Endothelial cell of umbilical vein (primary cell): ENCODE data around the gene CELSR1. TPM values are rescaled to one million over a fixed set of nuclear protein-coding genes. Genes with fewer than 3 reads are reported as not detected.

ENCODE experiments used
- BruUV-seq: library from RNA; stranded (reverse); fragments of 400-500 nt; replicated peaks from 2 replicates; lab custom pipeline; 2021; lab: Mats Ljungman, UMichigan
- CTCF ChIA-PET: fragments of 300-600, 350-600 bp; sonication (Branson Sonifier 250); formaldehyde crosslinking; loops from one replicate; lab custom pipeline; 2021; ENCODE audit warnings: antibody characterized with exemption, inconsistent platforms; lab: Charles Lee
- POLR2A ChIA-PET: fragments of 300-600, 350-600 bp; sonication (Branson Sonifier 250); formaldehyde crosslinking; loops from one replicate; lab custom pipeline; 2021; ENCODE audit warnings: antibody characterized with exemption, inconsistent platforms; lab: Charles Lee
- DNase-seq: peaks from one replicate; pipeline ENCODE4 v3.0.0-alpha.2; 2011; ENCODE audit warnings: low read depth, low spot score
- FAIRE-seq: peaks from 2 replicates; lab custom pipeline; 2011; peaks lifted over from hg19 to GRCh38; lab: Jason Lieb, UNC
- H2AFZ ChIP-seq: 2 replicates; pipeline ENCODE4 v1.6.0; 2012; ENCODE audit warnings: low read depth, low read length, control low read depth, inconsistent platforms
- H3K27ac ChIP-seq: 2 replicates; pipeline ENCODE4 v1.5.1; 2011; ENCODE audit warnings: low read depth, mild to moderate bottlenecking, control low read depth, low read length, moderate library complexity; ENCODE audit not compliant: insufficient read depth
- H3K27me3 ChIP-seq, 2 experiments: 2 replicates each; pipeline versions ENCODE4 v1.6.0 to v1.6.1; 2011; ENCODE audit warnings: low read length in 2 of 2, mixed read lengths in 1 of 2; ENCODE audit not compliant: control insufficient read depth in 2 of 2, insufficient read depth in 2 of 2
- H3K36me3 ChIP-seq, 2 experiments: 2 replicates in 1 of 2; 3 replicates in 1 of 2; pipeline ENCODE4 v1.5.1; 2011; ENCODE audit warnings: low read length in 2 of 2, mild to moderate bottlenecking in 1 of 2, moderate library complexity in 1 of 2; ENCODE audit not compliant: control insufficient read depth in 2 of 2, insufficient read depth in 2 of 2; ENCODE audit errors: extremely low read depth in 1 of 2
- H3K4me1 ChIP-seq: 3 replicates; pipeline ENCODE4 v1.5.1; 2011; ENCODE audit warnings: mild to moderate bottlenecking, low read length; ENCODE audit not compliant: control insufficient read depth, insufficient read depth; ENCODE audit errors: extremely low read depth
- H3K4me2 ChIP-seq: 2 replicates; pipeline ENCODE4 v1.6.1; 2011; ENCODE audit warnings: low read length, control low read depth, mixed read lengths; ENCODE audit not compliant: insufficient read depth
- H3K4me3 ChIP-seq, 3 experiments: fragments of 200-600 bp in 1 of 3; sonication (generic), shearing (Covaris generic) in 1 of 3; replicated peaks in 1 of 3; 2 replicates each; pipeline ENCODE4 v1.5.1; 2011 to 2016; ENCODE audit warnings: control low read depth in 3 of 3, low read length in 3 of 3, mild to moderate bottlenecking in 2 of 3, inconsistent platforms in 1 of 3, low read depth in 1 of 3, moderate library complexity in 1 of 3; ENCODE audit not compliant: insufficient read depth in 1 of 3
- H3K79me2 ChIP-seq: 2 replicates; pipeline ENCODE4 v1.6.0; 2012; ENCODE audit warnings: low read length, inconsistent platforms; ENCODE audit not compliant: control insufficient read depth, insufficient read depth
- H3K9ac ChIP-seq: replicated peaks from 2 replicates; pipeline ENCODE3; 2011; ENCODE audit warnings: low read length, control low read depth; ENCODE audit not compliant: insufficient read depth; ENCODE audit errors: extremely low read depth
- H3K9me1 ChIP-seq: replicated peaks from 3 replicates; pipeline ENCODE4 v1.6.0; 2011; ENCODE audit warnings: mild to moderate bottlenecking, low read length; ENCODE audit not compliant: control insufficient read depth, insufficient read depth; ENCODE audit errors: extremely low read depth
- H3K9me3 ChIP-seq: replicated peaks from 2 replicates; pipeline ENCODE4 v1.5.1; 2012; ENCODE audit warnings: low read length, inconsistent platforms; ENCODE audit not compliant: control insufficient read depth, insufficient read depth
- H4K20me1 ChIP-seq: replicated peaks from 2 replicates; pipeline ENCODE3; 2011; ENCODE audit warnings: mild to moderate bottlenecking, low read length; ENCODE audit not compliant: control insufficient read depth, insufficient read depth; ENCODE audit errors: extremely low read depth
- EZH2 ChIP-seq: IDR thresholded peaks from 2 replicates; pipeline ENCODE4 v1.6.1; 2012; ENCODE audit warnings: borderline replicate concordance, low read depth, mild to moderate bottlenecking, moderate library complexity, low read length, inconsistent platforms; ENCODE audit not compliant: severe bottlenecking
- FOS ChIP-seq: IDR thresholded peaks from 2 replicates; pipeline ENCODE4 v1.6.1; 2011; ENCODE audit warnings: mild to moderate bottlenecking, low read length, moderate library complexity, borderline replicate concordance; ENCODE audit not compliant: insufficient read depth
- dilution Hi-C: fragments of 300-500 bp; cut with MboI; formaldehyde crosslinking; loops from one replicate; pipeline ENCODE4 v1.15.0; 2019; ENCODE audit warnings: low sequenced_read_pairs; ENCODE audit not compliant: extremely low pct_ligation_motif_present
- intact Hi-C: fragments of 100-400 bp; cut with micrococcal nuclease; formaldehyde crosslinking; loops from one replicate; pipeline ENCODE4 v1.10.0; 2022
- polyA plus RNA-seq, 4 experiments: library from polyadenylated mRNA; depleted of rRNA in 3 of 4; stranded (reverse) in 3 of 4; unstranded in 1 of 4; fragments of >200 nt; gene quantifications; 2 replicates each; pipeline versions ENCODE4 v1.2.1 to v1.2.3, GENCODE V29; 2011 to 2012; ENCODE audit warnings: missing spikeins in 1 of 4
- total RNA-seq: library from RNA; stranded (reverse); gene quantifications from 2 replicates; pipeline ENCODE4 v1.2.3, GENCODE V29; 2021
- TF ChIP-seq, protein P1 (sequence below), 2 donors: IDR thresholded peaks; 1 replicate in 1 of 2; 2 replicates in 1 of 2; pipeline ENCODE4 v1.5.1; 2011; ENCODE audit warnings: low read length in 2 of 2, mild to moderate bottlenecking in 2 of 2, moderate library complexity in 2 of 2, control low read depth in 1 of 2, inconsistent platforms in 1 of 2, low read depth in 1 of 2; ENCODE audit not compliant: insufficient read depth in 1 of 2; ENCODE audit errors: extremely low read depth in 1 of 2

The CELSR1 gene
- total and polyA plus RNA-seq, 2 donors (not counting 3 experiments of a cell fraction or from before 2014, with no cell fraction given), result 3.7 to 5.4 TPM

DNA sequence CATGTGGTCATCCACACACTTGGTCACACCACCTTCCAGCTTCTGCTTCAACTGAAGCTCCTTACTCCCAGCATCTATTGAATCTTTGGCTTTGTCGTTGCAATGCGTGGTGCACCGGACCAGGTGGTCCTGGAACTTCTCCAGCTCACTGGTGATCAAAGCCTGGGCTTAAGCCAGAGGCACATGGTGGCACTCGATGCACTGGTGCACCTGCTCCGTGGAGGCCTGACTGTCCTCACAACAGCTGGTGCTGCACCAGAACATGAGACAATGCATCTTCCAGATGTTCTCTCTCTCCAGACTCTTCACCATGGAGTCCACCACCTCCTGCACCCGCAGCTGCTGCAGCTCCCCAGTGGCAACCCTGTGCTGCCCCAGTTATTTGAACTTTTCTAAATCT is 56.0 kb downstream of the CELSR1 start:
- H3K27ac ChIP-seq, result no peak overlapping the region
- FAIRE-seq, result no peak
- H3K9ac ChIP-seq, result no peak overlapping the region
- intact Hi-C loops, result no loop called here
- no peaks in the 10 kb centered on the region for H3K36me3 ChIP-seq
- no peaks in the 10 kb centered on the region for H4K20me1 ChIP-seq
- TF ChIP-seq FOS, result no peak
- ChIA-PET POLR2A (no interaction called here), CTCF (interaction anchor here (1.7 kb wide), 1 partner anchor 114 kb away, joined by 4 read pairs; no protein-coding TSS in a partner anchor)
- no peak overlapping the region for H2AFZ ChIP-seq
- H3K9me3 ChIP-seq, result no peaks in the 10 kb centered on the region
- dilution Hi-C loops, result no loop called here
- DNase-seq, result no peak
- H3K4me3 ChIP-seq, result no peak overlapping the region
- H3K9me1 ChIP-seq, result no peaks in the 10 kb centered on the region
- peaks cover 0 to 2% of the 10 kb centered on the region in 2 experiments for H3K27me3 ChIP-seq
- BruUV-seq, result no TSS peak
- no peak overlapping the region for H3K4me2 ChIP-seq
- H3K79me2 ChIP-seq, result no peaks in the 10 kb centered on the region
- H3K4me1 ChIP-seq, result no peaks in the 10 kb centered on the region

DNA sequence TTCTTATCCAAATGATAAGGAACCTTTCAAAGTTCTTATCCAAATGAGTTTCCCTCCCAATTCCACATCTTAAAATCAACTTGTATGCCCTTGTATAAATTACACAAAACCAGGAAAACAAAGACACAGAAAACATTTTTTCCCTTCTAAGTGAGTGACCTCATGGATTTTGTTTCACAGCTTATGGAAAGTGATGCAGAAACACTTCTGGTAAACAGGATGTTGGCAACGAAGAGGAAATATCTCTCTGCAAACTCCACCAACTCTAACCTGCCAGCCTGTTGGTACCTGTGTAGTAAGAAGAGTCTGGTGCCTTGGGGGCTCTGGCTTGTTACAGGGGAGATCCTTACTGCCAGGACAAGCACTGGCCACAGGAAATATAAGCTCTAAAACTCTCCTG is 57.0 kb downstream of the CELSR1 start:
- no peaks in the 10 kb centered on the region for H3K4me1 ChIP-seq
- ChIA-PET CTCF (interaction anchor here (1.3 kb wide), 1 partner anchor 9 kb away, joined by 4 read pairs; no protein-coding TSS in a partner anchor), POLR2A (no interaction called here)
- no peaks in the 10 kb centered on the region for H3K9me3 ChIP-seq
- no peak overlapping the region for H3K4me3 ChIP-seq
- no peaks in the 10 kb centered on the region for H3K36me3 ChIP-seq
- no peak overlapping the region for H2AFZ ChIP-seq
- TF ChIP-seq, protein P1, sequence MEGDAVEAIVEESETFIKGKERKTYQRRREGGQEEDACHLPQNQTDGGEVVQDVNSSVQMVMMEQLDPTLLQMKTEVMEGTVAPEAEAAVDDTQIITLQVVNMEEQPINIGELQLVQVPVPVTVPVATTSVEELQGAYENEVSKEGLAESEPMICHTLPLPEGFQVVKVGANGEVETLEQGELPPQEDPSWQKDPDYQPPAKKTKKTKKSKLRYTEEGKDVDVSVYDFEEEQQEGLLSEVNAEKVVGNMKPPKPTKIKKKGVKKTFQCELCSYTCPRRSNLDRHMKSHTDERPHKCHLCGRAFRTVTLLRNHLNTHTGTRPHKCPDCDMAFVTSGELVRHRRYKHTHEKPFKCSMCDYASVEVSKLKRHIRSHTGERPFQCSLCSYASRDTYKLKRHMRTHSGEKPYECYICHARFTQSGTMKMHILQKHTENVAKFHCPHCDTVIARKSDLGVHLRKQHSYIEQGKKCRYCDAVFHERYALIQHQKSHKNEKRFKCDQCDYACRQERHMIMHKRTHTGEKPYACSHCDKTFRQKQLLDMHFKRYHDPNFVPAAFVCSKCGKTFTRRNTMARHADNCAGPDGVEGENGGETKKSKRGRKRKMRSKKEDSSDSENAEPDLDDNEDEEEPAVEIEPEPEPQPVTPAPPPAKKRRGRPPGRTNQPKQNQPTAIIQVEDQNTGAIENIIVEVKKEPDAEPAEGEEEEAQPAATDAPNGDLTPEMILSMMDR (IDR thresholded peaks at IDR 0.05; ENCODE audit: extremely low read depth in 1 of 2, insufficient read depth in 1 of 2, low read depth in 1 of 2, low read length in 2 of 2), result no peak
- no peak for TF ChIP-seq EZH2
- no peaks in the 10 kb centered on the region for H3K9me1 ChIP-seq
- H3K9ac ChIP-seq, result no peak overlapping the region
- H3K79me2 ChIP-seq, result no peaks in the 10 kb centered on the region
- no TSS peak for BruUV-seq
- DNase-seq, result peak; percentile 21
- no peak overlapping the region for H3K4me2 ChIP-seq
- H4K20me1 ChIP-seq, result no peaks in the 10 kb centered on the region
- H3K27me3 ChIP-seq, result peaks cover 0 to 2% of the 10 kb centered on the region in 2 experiments
- intact Hi-C loops, result no loop called here
- dilution Hi-C loops, result no loop called here
- peak; percentile 47 for FAIRE-seq
- H3K27ac ChIP-seq, result no peak overlapping the region
